C1 segment of cervical spinal cord (tissue), 14 donors: Measurements from ENCODE around the gene SREK1.

Experiments used
- DNase-seq, 14 donors: peaks; one replicate each; lab custom pipeline; 2025; lab: John Stamatoyannopoulos, UW

Gene SREK1

DNA sequence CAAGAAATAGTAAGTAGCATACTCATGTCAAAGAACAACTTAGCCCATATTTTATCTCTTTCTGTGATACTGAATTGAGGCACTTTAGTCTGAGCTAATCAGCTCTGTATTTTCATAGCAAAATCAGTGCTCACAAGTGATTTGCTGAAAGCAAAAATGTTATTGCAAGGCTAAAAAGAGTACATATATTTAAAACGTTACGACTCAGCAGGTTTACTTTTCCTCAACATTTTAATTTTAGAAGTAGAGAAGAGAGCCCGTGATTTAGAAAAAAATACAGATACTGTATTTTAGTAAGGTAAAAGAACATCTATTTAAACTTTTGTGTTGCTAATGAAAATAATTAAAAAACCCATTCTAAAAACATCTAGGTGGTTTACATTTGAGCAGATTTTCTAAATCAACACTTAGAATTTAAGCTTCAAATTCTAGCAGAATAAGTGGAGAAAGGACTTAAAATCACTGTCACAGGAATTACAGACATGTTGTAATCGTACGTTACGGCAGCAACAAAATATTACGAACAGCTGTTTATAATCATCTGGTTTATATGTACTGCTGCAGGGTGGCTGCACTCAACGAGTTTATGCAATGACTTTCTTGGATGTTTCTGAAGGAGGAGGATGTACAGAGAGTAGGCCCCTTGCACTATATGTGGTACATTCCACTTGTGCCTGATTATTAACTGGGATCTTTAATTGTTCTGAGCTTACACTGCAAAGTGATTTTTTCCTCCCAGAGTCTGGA, 20.1 kb downstream of the SREK1 start:
- no peak for DNase-seq

DNA sequence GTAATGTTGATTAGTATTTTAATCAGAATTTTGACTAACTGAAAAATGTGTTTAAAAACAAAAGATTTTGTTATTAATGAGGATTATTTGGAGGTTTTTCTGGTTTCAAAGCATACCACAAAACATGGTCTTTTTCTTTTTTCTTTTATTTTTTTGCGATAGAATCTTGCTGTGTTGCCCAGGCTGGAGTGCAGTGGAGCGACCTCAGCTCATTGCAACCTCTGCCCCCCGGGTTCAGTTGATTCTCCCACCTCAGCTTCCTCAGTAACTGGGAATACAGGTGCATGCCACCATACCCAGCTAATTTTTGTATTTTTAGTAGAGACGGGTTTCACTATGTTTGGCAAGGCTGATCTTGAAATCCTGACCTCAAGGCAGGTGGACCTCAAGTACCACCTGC, 24.1 kb downstream of the SREK1 start:
- DNase-seq, result no peak

DNA sequence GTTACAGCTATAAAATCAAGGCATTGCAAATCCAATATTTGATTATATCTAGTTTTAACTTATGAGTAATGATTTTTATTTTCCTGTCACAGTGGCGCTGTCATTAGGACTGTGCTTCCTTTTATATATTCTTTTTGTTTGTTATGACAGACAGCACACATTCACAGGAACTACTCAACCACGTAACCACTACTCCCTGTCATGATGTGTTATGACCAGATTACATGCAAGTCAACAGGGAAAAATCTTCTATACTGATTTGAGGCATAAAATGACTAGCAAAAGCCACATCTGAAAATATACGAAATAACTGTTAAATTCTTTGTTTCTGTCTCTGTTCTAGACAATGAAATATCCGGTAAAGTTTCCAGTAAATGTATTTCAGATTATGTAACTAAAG, 25.4 kb downstream of the SREK1 start:
- DNase-seq, result no peak

DNA sequence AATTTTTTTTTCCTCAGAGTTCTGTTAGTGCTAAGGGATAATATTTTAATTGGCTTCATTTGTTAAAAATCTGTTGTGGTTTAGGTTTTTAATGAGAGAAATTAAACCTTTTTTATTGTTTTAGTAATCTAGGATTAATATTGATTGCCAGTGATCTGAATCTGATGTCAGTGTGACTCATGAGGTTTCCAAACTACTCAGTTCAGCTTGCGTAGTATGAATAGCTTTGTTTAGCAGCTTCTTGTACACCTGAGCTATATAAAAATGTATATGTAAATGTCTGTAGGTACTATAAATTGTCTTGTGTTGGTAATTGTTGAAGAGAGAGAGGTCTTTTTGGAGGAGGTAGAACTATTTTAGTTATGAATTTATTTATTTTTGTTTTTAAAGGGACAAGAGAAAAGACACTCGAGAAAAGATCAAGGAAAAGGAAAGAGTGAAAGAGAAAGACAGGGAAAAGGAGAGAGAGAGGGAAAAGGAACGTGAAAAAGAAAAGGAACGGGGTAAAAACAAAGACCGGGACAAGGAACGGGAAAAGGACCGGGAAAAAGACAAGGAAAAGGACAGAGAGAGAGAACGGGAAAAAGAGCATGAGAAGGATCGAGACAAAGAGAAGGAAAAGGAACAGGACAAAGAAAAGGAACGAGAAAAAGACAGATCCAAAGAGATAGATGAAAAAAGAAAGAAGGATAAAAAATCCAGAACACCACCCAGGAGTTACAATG, 26.3 kb downstream of the SREK1 start:
- DNase-seq, result no peak

DNA sequence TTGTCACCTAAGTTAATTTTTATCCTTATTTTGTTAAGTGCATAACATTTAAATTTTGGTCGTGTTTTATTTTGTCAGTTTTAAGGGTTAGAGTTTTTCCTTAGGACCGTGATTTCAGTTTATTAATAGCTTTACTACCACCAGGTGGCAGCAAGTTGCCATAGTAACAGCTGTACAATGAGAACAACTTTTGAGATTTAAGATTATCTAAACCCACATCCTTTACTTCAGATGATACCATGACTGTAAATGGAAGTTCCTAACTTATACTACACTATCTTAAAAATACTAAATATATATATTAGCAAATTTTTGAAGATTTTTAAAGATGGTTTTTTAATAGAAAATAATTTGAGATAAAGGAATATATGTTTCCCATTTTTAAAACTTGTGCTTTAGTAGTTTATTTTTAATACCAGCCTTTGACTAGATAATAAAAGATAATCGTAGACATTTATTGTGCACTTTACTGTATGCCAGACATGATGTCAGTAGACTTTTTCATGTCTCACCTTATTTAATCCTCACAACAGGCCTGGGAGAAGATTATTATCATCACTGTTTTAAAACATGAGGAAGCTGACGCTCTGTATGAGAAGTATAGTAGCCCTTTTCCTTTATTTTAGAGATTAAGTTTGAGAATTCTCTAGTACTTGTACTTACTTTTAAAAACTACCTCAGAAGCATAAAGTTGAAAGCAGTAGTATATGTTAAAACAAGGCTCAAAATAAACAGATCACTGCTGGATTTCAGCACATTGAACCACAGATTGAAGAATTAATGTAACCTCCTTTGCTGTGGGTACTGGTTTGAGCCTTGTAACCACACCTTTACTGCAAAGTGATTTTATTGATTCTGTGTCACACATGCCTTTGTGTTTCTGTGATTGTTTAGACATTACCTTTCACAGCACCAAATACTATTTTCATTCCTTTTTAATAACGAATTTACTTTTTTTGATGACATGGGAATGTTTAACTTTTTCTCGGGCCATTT, 27.5 kb downstream of the SREK1 start:
- DNase-seq, result no peak

DNA sequence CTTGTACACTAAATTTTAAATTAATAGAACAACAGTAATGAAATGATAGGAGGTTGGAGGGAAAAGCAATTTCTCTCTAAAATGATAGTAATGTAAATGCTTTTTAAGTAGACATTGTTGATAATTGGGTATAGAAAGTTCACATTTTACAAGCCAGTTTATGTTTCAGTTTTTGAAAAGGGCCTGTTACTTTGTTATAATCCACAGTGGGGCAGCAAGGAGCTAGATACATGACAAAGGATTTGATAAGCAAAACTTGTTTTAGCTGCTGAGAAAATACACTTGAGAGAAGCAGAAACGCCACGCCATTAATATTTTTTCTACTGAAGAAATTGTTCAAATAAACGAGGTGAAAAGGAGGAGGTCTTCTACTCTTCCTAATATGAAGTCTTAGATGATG, 30.2 kb downstream of the SREK1 start:
- DNase-seq, result no peak

DNA sequence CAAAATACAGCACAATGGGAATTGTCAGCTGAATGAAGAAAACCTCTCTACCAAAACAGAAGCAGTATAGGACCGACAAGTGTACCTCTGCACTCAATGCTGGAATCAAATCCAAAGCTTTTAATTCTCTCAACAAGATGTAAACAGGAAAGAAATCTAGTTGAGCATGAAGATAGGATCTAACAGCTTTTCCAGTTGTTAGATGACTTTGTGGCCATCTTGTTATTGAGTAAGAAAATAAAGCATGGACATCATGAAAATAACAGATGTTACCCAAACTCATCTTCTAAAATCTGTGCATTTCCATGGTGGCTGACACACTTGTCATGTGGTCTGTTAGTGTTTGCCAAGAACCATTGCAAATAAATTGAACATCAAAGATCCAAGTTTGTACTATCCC, 34.7 kb downstream of the SREK1 start:
- no peak for DNase-seq

DNA sequence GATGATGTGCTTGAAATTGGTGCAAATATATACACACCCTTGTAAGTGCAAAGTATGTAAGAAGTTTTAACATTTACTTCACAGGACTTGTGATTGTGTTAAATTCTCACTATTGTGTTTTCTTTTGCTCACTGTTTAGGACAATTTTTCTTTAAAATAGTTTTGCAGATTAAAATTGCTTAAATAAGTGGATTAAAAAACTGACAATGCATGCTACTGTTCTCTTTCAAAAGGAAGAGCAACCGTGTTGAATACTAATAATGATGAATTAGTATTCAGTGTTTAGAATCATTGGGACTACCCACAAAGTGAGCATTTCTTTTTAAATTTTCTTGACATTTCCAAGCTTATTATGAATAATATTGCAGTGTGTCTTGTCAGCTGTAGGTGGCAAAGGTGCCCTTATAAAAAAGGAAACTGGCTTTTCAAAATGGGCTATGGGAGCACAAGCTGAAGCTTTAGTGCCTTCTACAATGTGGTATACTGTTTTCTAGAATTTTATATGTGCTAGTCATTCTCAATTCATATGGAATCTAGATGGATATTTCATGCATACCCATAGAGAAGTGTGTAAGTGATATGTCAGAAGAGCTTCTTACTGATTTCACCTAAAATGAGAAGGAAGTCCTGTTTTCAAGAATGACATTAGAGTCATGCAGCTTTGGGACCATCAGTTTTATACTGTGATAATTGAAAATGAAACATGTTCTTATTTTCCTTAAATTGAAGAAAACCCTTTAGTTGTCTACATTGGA, 35.4 kb downstream of the SREK1 start:
- no peak for DNase-seq

DNA sequence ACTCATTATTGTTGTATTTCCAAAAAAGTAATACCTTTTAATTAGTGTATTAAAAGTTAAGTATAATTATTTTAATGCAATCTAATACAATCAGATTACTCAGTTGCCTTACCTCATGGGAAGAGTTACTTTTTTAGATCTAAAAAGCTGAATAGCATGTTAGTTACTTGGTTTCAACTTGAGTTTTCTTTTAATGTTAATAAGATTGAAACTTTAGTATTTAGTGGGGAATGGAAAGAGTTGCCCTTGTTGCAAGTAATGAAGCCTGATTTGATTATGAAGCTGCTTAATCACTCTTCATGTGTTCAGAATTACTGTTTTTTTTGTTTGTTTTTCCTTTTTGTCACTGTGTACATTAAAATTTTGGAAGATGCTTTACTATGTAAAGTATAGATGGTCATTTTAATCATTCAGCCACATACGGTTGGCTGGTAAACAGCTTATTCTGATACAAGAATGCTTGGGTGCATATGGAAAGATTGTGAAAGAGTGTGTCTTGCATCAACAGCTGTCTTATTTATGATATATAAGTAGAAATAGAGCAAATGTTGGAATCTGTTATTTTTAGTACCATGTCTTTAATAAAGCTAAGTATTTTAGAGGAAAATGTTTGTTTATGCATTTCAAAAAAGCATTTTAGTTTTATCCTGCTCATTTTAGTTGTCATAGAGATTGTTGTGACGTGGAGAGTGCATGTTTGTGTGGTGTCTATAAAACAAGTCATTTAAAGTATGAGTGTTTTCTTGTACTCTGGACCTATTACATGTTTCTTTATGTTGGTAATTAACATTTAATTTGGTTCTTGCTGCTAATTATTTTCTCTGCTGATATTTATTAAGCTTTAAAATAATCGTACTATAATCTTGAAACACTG, 36.4 kb downstream of the SREK1 start:
- DNase-seq, result no peak

DNA sequence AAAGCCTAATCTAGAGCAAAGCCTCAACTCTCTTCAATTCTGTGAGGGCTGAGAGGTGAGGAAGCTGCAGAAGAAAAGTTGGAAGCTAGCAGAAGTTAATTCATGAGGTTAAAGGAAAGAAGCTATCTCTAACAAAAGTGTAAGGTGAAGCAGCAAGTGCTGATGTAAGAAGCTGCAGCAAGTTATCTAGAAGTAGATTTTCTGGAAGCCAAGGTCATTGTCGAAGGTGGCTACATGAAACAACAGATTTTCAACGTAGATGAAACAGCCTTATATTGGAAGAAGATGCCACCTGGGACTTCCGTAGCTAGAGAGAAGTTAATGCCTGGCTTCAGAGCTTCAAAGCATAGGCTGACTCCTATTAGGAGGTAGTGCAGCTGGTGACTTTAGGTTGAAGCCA, 42.0 kb downstream of the SREK1 start:
- DNase-seq, result no peak

DNA sequence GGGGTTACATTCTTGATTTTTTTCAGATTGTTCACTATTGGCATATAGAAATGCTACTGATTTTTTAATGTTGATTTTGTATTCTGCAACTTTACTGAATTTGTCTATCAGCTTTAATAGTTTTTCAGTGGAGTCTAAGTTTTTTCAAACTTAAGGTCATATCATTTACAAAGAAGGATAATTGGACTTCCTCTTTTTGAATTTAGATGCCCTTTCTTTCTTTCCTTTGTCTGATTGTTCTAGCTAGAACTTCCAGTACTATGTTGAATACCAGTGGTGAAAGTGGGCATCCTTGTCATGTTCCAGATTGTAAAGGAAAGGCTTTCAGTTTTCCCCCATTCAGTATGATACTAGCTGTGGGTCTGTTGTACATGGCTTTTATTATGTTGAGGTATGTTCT, 49.3 kb downstream of the SREK1 start:
- no peak for DNase-seq

DNA sequence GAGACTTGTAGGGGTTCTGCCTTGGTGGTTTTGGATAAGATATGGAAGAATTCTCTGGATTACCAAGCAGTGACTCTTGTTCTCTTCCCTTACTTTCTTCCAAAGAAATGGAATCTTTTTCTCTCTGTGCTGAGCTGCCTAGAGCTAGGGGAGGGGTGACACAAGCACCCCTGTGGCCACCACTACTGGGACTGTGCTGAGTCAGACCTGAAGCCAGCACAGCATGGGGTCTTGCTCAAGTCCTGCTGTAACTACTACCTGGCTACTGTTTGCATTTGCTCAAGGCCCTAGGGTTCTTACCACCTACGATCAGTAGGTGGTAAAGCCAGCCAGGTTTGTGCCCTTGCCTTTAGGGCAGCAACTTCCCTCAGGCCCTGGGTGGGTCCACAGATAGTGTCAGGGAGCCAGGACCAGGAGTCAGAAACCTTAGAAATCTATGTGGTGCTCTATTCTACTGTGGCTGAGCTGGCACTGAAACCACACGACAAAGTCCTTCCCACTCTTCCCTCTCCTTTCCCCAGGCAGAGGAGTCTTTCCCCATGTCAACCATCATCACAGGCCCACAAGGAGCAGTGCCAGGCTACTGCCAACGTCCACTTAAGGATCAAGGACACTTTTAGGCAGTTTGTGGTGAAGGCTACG, 53.8 kb downstream of the SREK1 start:
- DNase-seq, result no peak

DNA sequence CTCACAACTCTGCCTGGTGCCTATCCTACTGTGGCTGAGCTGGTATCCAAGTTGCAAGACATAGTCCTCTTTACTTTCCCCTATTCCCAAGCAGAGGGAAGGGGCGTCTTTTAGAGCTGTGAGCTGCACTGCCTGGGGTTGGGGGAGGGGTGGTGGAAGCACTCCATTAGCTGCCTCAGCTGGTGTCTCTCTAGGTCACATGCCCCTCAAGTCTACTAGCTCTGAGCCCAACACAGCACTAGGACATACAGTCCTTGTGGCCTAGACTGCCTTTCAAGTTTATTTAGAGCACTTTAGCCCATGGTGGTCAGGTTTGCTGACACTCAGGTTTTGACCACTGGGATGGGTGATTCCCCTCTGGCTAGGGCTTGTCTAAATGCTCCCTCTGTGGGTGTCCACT, 54.7 kb downstream of the SREK1 start:
- no peak for DNase-seq

DNA sequence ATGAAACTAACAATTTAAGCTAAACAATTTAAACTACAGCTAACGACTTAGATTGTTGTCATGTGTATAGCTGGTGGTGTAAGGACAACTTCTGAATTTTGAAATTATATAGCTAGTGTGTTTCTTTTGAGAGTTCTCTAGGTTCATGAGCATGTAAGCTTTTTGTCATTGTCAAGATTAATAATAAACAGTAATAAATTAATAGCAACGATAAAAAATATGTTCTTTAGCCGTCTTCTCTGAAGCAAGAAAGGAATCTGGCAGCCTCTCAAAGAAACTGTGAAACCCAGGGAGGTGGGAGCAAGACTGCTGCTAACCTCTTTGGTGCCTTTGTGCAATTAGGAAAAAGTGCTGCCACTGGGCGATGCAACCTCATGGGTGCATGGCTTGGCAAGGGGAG, 59.4 kb downstream of the SREK1 start:
- no peak for DNase-seq

DNA sequence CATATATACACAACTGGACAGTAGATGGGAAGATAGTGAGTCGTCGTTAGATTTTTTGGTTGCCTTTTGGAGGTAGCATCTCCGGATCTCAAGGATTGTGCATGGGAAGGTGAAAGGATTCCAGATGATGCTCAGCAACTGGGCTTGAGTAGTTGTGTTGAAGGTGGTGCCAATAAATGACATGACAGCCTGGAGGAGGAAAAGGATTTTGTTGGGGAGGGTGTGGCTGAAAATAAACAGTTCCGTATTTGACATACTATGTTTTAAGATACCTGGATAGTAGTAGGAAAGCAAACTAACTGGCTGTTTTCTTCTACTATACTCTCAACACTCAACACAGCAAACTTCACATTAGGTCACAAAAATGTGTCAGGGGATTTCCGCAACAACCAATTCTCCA, 62.4 kb downstream of the SREK1 start:
- no peak for DNase-seq

DNA sequence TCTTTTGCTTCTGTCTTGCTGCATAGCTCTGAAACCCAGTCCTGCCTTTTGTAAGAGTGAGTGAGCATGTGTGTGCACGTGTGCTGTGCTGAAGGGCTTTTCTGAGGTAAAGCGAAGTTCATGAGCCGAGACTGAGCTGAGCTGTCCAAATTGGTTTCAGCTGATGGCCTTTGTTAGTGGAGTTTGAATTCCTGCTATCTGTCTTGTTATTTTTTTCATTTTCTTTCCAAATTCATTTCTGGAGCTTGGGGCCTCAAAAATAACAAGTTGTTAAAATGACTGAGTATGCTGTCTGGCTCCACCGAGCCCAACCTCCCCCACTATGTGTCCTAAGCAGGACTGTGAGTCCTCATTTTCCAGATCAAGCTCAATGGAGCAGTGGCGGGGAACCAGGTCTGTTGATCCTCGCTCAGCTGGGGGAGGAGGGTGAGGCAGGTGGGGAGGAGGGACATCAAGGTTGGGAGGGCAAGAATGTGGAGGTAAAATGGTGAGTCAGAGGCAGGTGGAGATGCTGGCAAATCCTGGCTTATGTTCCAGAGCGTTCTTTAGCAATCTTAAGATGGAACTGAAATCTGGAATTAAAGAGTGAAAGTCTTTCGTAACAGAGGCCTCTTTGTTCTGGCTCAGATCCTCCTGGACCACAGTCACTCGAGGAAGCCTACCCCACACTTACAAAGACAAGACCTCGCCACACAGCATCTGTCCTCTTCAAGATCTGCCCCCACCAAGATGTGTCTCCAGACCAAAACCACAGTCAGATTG, 63.9 kb downstream of the SREK1 start:
- no peak for DNase-seq

DNA sequence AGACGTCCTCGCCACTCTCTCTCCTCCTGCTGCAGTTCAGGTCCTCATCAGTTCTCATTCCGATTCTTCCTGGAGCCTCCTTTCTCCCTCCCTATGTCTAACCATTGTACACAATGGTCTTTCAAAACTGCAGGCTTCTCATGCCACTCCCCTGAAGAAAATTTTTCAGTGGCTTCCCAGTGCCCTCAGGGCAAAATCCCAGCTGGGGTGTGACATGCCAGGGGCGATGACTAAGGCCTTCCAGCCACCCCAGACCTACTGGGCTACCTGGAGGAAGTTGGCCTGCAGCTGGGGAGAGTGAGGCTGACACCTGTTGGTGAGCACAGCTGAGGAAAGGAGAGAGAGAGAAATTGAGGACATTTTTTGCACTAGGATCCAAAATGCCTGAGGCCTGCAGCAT, 65.2 kb downstream of the SREK1 start:
- DNase-seq, result no peak

DNA sequence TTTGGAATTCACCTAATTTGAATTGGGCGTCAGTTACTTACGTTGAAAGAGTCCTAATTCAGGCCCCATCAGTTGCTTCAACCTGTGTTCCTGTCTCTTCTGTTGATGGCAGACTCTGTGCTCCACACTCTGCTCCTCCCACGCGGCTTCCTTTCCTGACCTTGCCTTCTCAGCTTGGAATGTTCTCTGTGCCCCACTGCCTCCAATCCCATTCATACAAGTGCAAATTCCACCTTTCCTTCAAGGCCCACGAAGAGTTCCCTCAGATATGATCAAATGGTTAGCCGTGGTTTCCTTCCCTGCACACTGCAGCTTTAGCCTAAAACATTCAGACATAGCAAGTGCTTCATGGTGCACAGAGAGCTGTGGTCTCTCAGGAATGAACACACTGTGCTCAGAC, 65.7 kb downstream of the SREK1 start:
- DNase-seq, result no peak

DNA sequence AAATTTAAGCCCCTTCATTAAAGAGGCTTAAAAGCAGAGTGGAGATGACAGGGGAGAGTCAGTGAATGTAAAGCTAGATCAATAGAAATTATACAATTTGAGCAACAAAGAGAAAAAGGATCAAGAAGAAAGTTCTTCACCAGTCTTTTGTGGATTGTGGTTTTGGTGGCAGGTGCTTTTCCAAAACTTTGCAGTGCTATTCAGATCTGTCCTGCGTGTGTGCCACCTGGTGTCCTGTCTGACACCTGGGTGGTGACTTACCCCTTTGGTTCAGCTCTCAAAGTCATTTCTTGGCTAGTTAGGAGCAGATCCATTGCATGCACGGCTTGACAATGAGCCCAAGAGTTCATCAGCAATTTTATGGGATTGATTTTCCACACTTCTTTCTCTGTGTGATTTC, 69.4 kb downstream of the SREK1 start:
- DNase-seq, result no peak
